GM12873 (cell line): Measurements from ENCODE around the gene ENSA.

Source experiments
- CTCF ChIP-seq: IDR thresholded peaks from 2 replicates; pipeline ENCODE4 v1.5.1; 2012; ENCODE audit warnings: low read depth, mild to moderate bottlenecking, moderate library complexity, low read length, control low read depth; ENCODE audit not compliant: insufficient read depth; ENCODE audit errors: missing control alignments

Gene ENSA

GRCh38 chr1:150576794-150577556, 52.4 kb downstream of the ENSA start:
- no peak for TF ChIP-seq CTCF

- TF ChIP-seq CTCF, result no peak
Measured at GRCh38 chr1:150576367-150576711, 53.1 kb downstream of the ENSA start.

GRCh38 chr1:150575518-150576366, 53.7 kb downstream of the ENSA start:
- no peak for TF ChIP-seq CTCF

- TF ChIP-seq CTCF, result no peak
Measured at GRCh38 chr1:150575072-150575489, 54.3 kb downstream of the ENSA start.

- TF ChIP-seq CTCF, result no peak
Measured at GRCh38 chr1:150574260-150575071, 54.9 kb downstream of the ENSA start.

- no peak for TF ChIP-seq CTCF
Measured at GRCh38 chr1:150572918-150573647, 56.3 kb downstream of the ENSA start.
